ENCODE data around the gene RNPEPL1.

- TF ChIP-seq EZH2 (IDR thresholded peaks at IDR 0.05; ENCODE audit: insufficient read depth, poor library complexity, severe bottlenecking) (no peak), EZH2phosphoT487 (IDR thresholded peaks at IDR 0.05; ENCODE audit: insufficient read depth, low read depth) (no peak)
These were observed 46.1 kb downstream of the RNPEPL1 start for GRCh38 chr2:240614391-240614790.

Data from GM23248 (cell line).